Endothelial cell of umbilical vein (primary cell): ENCODE data around the gene MSH4. TPM values are rescaled to one million over a fixed set of nuclear protein-coding genes. Genes with fewer than 3 reads are reported as not detected.
"Not testable (repeated sequence)": the region's sequence is repeated elsewhere in the genome, so short reads cannot be mapped to it uniquely, and the experiment has no call there.

Experiments used
- Bru-seq: library from RNA; stranded (reverse); fragments of 400-500 nt; gene quantifications from one replicate; lab custom pipeline; 2021; lab: Mats Ljungman, UMichigan
- BruChase-seq, 2 experiments: library from RNA; stranded (reverse); fragments of 400-500 nt; gene quantifications; one replicate each; lab custom pipeline; 2021; lab: Mats Ljungman, UMichigan
- BruUV-seq: library from RNA; stranded (reverse); fragments of 400-500 nt; replicated peaks from 2 replicates; lab custom pipeline; 2021; lab: Mats Ljungman, UMichigan
- CTCF ChIA-PET: fragments of 300-600, 350-600 bp; sonication (Branson Sonifier 250); formaldehyde crosslinking; loops from one replicate; lab custom pipeline; 2021; ENCODE audit warnings: antibody characterized with exemption, inconsistent platforms; lab: Charles Lee
- POLR2A ChIA-PET: fragments of 300-600, 350-600 bp; sonication (Branson Sonifier 250); formaldehyde crosslinking; loops from one replicate; lab custom pipeline; 2021; ENCODE audit warnings: antibody characterized with exemption, inconsistent platforms; lab: Charles Lee
- DNase-seq: peaks from one replicate; pipeline ENCODE4 v3.0.0-alpha.2; 2011; ENCODE audit warnings: low read depth, low spot score
- FAIRE-seq: peaks from 2 replicates; lab custom pipeline; 2011; peaks lifted over from hg19 to GRCh38; lab: Jason Lieb, UNC
- H2AFZ ChIP-seq: 2 replicates; pipeline ENCODE4 v1.6.0; 2012; ENCODE audit warnings: low read depth, low read length, control low read depth, inconsistent platforms
- H3K27ac ChIP-seq: 2 replicates; pipeline ENCODE4 v1.5.1; 2011; ENCODE audit warnings: low read depth, mild to moderate bottlenecking, control low read depth, low read length, moderate library complexity; ENCODE audit not compliant: insufficient read depth
- H3K27me3 ChIP-seq, 2 experiments: 2 replicates each; pipeline versions ENCODE4 v1.6.0 to v1.6.1; 2011; ENCODE audit warnings: low read length in 2 of 2, mixed read lengths in 1 of 2; ENCODE audit not compliant: control insufficient read depth in 2 of 2, insufficient read depth in 2 of 2
- H3K36me3 ChIP-seq, 2 experiments: 2 replicates in 1 of 2; 3 replicates in 1 of 2; pipeline ENCODE4 v1.5.1; 2011; ENCODE audit warnings: low read length in 2 of 2, mild to moderate bottlenecking in 1 of 2, moderate library complexity in 1 of 2; ENCODE audit not compliant: control insufficient read depth in 2 of 2, insufficient read depth in 2 of 2; ENCODE audit errors: extremely low read depth in 1 of 2
- H3K4me1 ChIP-seq: 3 replicates; pipeline ENCODE4 v1.5.1; 2011; ENCODE audit warnings: mild to moderate bottlenecking, low read length; ENCODE audit not compliant: control insufficient read depth, insufficient read depth; ENCODE audit errors: extremely low read depth
- H3K4me2 ChIP-seq: 2 replicates; pipeline ENCODE4 v1.6.1; 2011; ENCODE audit warnings: low read length, control low read depth, mixed read lengths; ENCODE audit not compliant: insufficient read depth
- H3K4me3 ChIP-seq, 3 experiments: fragments of 200-600 bp in 1 of 3; sonication (generic), shearing (Covaris generic) in 1 of 3; replicated peaks in 1 of 3; 2 replicates each; pipeline ENCODE4 v1.5.1; 2011 to 2016; ENCODE audit warnings: control low read depth in 3 of 3, low read length in 3 of 3, mild to moderate bottlenecking in 2 of 3, inconsistent platforms in 1 of 3, low read depth in 1 of 3, moderate library complexity in 1 of 3; ENCODE audit not compliant: insufficient read depth in 1 of 3
- H3K79me2 ChIP-seq: 2 replicates; pipeline ENCODE4 v1.6.0; 2012; ENCODE audit warnings: low read length, inconsistent platforms; ENCODE audit not compliant: control insufficient read depth, insufficient read depth
- H3K9ac ChIP-seq: replicated peaks from 2 replicates; pipeline ENCODE3; 2011; ENCODE audit warnings: low read length, control low read depth; ENCODE audit not compliant: insufficient read depth; ENCODE audit errors: extremely low read depth
- H3K9me1 ChIP-seq: replicated peaks from 3 replicates; pipeline ENCODE4 v1.6.0; 2011; ENCODE audit warnings: mild to moderate bottlenecking, low read length; ENCODE audit not compliant: control insufficient read depth, insufficient read depth; ENCODE audit errors: extremely low read depth
- H3K9me3 ChIP-seq: replicated peaks from 2 replicates; pipeline ENCODE4 v1.5.1; 2012; ENCODE audit warnings: low read length, inconsistent platforms; ENCODE audit not compliant: control insufficient read depth, insufficient read depth
- H4K20me1 ChIP-seq: replicated peaks from 2 replicates; pipeline ENCODE3; 2011; ENCODE audit warnings: mild to moderate bottlenecking, low read length; ENCODE audit not compliant: control insufficient read depth, insufficient read depth; ENCODE audit errors: extremely low read depth
- FOS ChIP-seq: IDR thresholded peaks from 2 replicates; pipeline ENCODE4 v1.6.1; 2011; ENCODE audit warnings: mild to moderate bottlenecking, low read length, moderate library complexity, borderline replicate concordance; ENCODE audit not compliant: insufficient read depth
- POLR2AphosphoS5 ChIP-seq: IDR thresholded peaks from 2 replicates; pipeline ENCODE4 v1.6.1; 2012; ENCODE audit warnings: low read depth, mild to moderate bottlenecking, control low read depth, low read length, moderate library complexity; ENCODE audit not compliant: insufficient read depth
- dilution Hi-C: fragments of 300-500 bp; cut with MboI; formaldehyde crosslinking; loops from one replicate; pipeline ENCODE4 v1.15.0; 2019; ENCODE audit warnings: low sequenced_read_pairs; ENCODE audit not compliant: extremely low pct_ligation_motif_present
- intact Hi-C: fragments of 100-400 bp; cut with micrococcal nuclease; formaldehyde crosslinking; loops from one replicate; pipeline ENCODE4 v1.10.0; 2022
- long read RNA-seq: library from polyadenylated mRNA; stranded (forward); transcript quantifications from one replicate; pipeline ENCODE4 v2.0.0, GENCODE V29; 2021
- polyA minus RNA-seq, 3 experiments: library from RNA; depleted of rRNA, polyadenylated mRNA; stranded (reverse); fragments of >200 nt; gene quantifications; 1 replicate in 1 of 3; 2 replicates in 2 of 3; pipeline ENCODE4 v1.2.3, GENCODE V29; 2011
- polyA plus RNA-seq, 4 experiments: library from polyadenylated mRNA; depleted of rRNA in 3 of 4; stranded (reverse) in 3 of 4; unstranded in 1 of 4; fragments of >200 nt; gene quantifications; 2 replicates each; pipeline versions ENCODE4 v1.2.1 to v1.2.3, GENCODE V29; 2011 to 2012; ENCODE audit warnings: missing spikeins in 1 of 4
- total RNA-seq: library from RNA; stranded (reverse); gene quantifications from 2 replicates; pipeline ENCODE4 v1.2.3, GENCODE V29; 2021

Gene MSH4
- total RNA-seq (0.09 and 0.29 TPM in 2 replicates), polyA plus RNA-seq (0.01 TPM in 1 of 2 replicates, not detected in the other), polyA minus RNA-seq (0.07 TPM in 1 of 2 replicates, not detected in the other), Bru-seq, nascent RNA (percentile 34 among the genes with signal in this experiment), BruChase-seq, experiment 1, labeled RNA remaining after a 6-hour chase (percentile 46 among the genes with signal in this experiment), BruChase-seq, experiment 2, labeled RNA remaining after a 2-hour chase (percentile 33 among the genes with signal in this experiment)
- 0.03 TPM in 1 of 2 replicates, not detected in the other for polyA plus RNA-seq (2011; cell fraction: cytosol; rRNA removed)
- 0.20 and 0.27 TPM in 2 replicates for polyA plus RNA-seq (2011; cell fraction: nucleus; rRNA removed)
- not detected in 2 replicates for polyA plus RNA-seq (2012)
- polyA minus RNA-seq (2011; cell fraction: cytosol; rRNA and poly(A)+ RNA removed), result not detected
- 0.53 and 0.58 TPM in 2 replicates for polyA minus RNA-seq (2011; cell fraction: nucleus; rRNA and poly(A)+ RNA removed)
- long read RNA-seq, result 0 reads

DNA sequence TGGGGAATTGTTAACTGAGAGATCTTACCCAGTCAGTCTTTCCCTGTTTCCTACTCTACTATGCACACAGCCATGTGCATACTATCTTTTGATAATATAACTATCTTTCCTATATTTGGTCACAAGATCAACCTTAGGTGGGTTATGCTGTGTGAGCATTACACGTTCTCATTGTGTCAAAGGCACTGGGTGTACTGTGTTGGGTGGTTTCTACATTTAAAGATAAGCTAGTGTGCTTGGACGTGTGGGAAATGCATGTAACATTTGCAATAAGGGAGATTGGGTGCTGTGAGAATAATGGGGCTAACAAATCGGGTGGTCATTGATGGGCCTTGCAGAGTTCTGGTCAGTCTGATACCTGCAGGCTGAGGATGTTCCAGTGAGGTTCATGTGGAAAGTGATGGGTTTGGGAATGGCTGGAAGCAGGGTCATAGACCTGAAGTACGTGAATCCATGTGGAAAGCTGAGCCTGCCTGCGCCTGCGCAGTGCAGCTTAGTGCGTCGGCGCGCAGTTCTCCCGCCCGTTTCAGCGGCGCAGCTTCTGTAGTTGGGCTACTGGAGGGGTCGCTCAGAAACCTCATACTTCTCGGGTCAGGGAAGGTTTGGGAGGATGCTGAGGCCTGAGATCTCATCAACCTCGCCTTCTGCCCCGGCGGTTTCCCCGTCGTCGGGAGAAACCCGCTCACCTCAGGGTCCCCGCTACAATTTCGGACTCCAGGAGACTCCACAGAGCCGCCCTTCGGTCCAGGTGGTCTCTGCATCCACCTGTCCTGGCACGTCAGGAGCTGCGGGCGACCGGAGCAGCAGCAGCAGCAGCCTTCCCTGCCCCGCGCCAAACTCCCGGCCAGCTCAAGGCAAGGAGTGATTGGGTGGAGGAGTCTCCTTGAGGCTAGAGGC lies at the start of gene MSH4:
Gene MSH4 (plus strand): TSS at position 507 of the 897 bp plus-strand sequence. CDS start 104 bp downstream, at position 611.
- Histone ChIP-seq H4K20me1 (peaks cover 10% of the 10 kb centered on the region), H3K4me1 (no peaks in the 10 kb centered on the region), H3K9me1 (no peaks in the 10 kb centered on the region), H2AFZ (no peak within 1 kb of the TSS), H3K4me2 (no peak within 1 kb of the TSS), H3K9ac (no peak within 1 kb of the TSS), H3K4me3 (no peak within 1 kb of the TSS), H3K27ac (no peak within 1 kb of the TSS), H3K9me3 (no peaks in the 10 kb centered on the region), H3K27me3 (no peaks in the 10 kb centered on the region), H3K36me3 (peaks cover 13 to 40% of the 10 kb centered on the region in 2 experiments), H3K79me2 (peaks cover 11% of the 10 kb centered on the region)
- dilution Hi-C loops (no loop called here), intact Hi-C loops (no loop called here)
- BruUV-seq, result no TSS peak
- ChIA-PET CTCF (no interaction called here), POLR2A (interaction anchor here (1.6 kb wide), 1 partner anchor 10 kb away, joined by 4 read pairs; the partner anchor contains the start of gene RABGGTB)
- TF ChIP-seq POLR2AphosphoS5 (peak; percentile 55), FOS (no peak)
- FAIRE-seq (no peak), DNase-seq (no peak)

DNA sequence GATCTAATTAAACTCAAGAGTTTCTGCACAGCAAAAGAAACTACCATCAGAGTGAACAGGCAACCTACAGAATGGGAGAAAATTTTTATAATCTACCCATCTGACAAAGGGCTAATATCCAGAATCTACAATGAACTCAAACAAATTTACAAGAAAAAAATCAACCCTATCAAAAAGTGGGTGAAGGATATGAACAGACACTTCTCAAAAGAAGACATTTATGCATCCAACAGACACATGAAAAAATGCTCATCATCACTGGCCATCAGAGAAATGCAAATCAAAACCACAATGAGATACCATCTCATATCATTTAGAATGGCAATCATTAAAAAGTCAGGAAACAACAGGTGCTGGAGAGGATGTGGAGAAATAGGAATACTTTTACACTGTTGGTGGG lies 39.5 kb upstream of the MSH4 start:
- H3K9ac ChIP-seq, DNase-seq, H3K27me3 ChIP-seq, H3K79me2 ChIP-seq, H4K20me1 ChIP-seq, H3K4me1 ChIP-seq, H3K27ac ChIP-seq, H3K36me3 ChIP-seq, POLR2A ChIA-PET, intact Hi-C loops, FAIRE-seq, H2AFZ ChIP-seq, CTCF ChIA-PET, dilution Hi-C loops, BruUV-seq, H3K9me1 ChIP-seq, H3K4me3 ChIP-seq, H3K4me2 ChIP-seq, H3K9me3 ChIP-seq: not testable (repeated sequence)

DNA sequence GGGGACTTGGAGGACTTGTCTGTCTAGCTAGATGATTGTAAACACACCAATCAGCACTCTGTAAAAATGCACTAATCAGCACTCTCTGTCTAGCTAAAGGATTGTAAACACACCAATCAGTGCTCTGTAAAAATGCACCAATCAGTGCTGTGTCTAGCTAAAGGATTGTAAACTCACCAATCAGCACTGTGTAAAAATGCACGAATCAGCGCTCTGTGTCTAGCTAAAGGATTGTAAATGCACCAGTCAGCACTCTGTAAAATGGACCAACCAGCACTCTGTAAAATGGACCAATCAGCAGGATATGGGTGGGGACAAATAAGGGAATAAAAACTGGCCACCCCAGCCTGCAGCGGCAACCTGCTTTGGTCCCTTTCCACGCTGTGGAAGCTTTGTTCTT lies 38.1 kb upstream of the MSH4 start:
- H3K79me2 ChIP-seq, H4K20me1 ChIP-seq, H3K36me3 ChIP-seq, H3K9me1 ChIP-seq, H3K9ac ChIP-seq, H3K27me3 ChIP-seq, intact Hi-C loops, DNase-seq, CTCF ChIA-PET, H3K27ac ChIP-seq, POLR2A ChIA-PET, dilution Hi-C loops, H3K4me2 ChIP-seq, H3K9me3 ChIP-seq, H3K4me1 ChIP-seq, FAIRE-seq, BruUV-seq, H2AFZ ChIP-seq, H3K4me3 ChIP-seq: not testable (repeated sequence)
